A549 treated with RU486 at 1 μM for 4 hours (cell line): ENCODE results near the gene UXT. TPM values are rescaled to one million over a fixed set of nuclear protein-coding genes. Genes with fewer than 3 reads are reported as not detected.

Source experiments
- total RNA-seq: library from RNA; stranded (reverse); fragments of 200-300 nt; extraction: Qiagen RNA extraction; gene quantifications from 5 replicates; pipeline ENCODE4 v1.2.3, GENCODE V29; 2022; ENCODE audit warnings: low read depth

The UXT gene
- total RNA-seq, result 165 to 211 TPM (median 176 TPM) in 5 replicates

DNA sequence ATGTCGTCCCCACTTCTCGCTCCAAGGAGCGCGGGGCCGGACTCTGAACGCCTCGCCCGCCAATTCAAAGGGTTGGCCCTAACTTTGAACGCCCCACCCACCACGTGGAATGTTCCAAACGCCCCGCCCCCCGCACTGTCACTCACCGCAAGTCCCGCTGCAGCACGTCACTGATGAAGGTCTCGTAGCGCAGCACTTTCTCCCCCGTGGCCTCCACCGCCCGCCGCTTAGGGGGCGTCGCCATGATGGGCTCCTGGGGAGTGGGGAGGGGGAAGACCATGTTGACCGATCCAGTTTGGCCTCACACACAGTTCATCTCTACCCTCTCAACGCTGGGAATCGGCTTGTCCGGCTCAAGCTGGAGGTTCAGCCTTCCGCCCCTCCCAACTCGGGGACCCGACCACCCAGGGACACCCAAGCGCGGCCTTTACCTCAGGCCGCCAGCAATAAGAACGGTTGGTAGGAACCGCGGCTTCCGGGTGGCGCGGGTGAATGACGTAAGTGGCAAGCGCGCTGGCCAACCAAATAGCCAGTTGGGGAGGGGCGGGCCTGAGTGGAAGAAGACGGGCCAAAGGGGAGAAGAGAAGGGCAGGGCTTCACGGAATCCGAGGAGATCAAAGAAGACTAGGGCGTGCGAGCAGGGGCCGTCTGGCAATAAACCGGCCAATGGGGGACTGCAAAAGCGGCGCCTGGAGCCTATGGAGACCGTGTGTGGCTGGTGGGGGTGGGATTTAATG is at the start of gene UXT:
Gene UXT (minus strand): TSS at position 497 of the 737 bp plus-strand sequence. CDS start 253 bp downstream, at position 244.

GRCh38 chrX:47650164-47651042 is 8.6 kb downstream of the UXT start, which contains the start of gene ELK1:
Gene ELK1, minus strand, starts transcription at chrX:47650563. Its CDS starts 9,122 bp downstream, at chrX:47641441.

DNA sequence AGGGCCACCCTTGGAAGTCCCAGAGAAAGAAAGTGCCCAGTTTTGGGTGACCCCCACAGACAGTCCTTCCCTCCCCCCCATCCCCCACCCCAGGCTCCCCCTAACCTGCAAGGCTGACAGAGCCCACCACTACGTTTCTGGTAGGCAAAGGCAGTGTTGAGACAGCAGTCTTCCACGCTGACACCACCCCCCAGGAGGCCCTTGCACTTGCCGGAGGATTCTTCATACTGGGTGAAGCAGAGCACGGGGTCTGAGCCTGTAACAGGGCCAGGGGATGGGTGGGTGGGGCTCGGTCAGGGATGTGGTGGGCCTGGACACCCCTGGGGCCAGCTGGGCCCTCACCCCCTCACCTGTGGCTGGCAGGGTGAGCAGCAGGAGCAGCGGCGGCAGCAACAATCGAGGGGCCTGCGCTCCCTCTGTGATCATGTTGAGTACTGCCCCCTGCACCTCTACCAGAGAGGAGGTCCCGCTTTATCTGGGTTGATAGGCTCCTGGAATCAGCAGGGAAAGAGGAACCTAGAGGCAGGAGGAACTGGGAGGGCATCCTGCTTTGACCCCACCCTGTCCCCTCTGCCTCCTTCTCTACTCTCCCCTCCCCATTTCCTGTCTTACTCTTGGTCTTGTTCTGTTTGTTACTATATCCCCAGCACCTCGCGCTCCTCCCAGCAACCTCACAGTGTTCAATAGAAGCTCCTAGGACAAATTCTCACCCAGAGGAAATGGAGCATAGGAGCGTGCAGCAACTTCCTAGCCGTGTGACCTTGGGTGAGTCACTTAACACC is 29.4 kb downstream of the UXT start, which contains the start of gene CFP:
Gene CFP (minus strand): TSS at position 512 of the 782 bp plus-strand sequence. CDS start 86 bp downstream, at position 426.

DNA sequence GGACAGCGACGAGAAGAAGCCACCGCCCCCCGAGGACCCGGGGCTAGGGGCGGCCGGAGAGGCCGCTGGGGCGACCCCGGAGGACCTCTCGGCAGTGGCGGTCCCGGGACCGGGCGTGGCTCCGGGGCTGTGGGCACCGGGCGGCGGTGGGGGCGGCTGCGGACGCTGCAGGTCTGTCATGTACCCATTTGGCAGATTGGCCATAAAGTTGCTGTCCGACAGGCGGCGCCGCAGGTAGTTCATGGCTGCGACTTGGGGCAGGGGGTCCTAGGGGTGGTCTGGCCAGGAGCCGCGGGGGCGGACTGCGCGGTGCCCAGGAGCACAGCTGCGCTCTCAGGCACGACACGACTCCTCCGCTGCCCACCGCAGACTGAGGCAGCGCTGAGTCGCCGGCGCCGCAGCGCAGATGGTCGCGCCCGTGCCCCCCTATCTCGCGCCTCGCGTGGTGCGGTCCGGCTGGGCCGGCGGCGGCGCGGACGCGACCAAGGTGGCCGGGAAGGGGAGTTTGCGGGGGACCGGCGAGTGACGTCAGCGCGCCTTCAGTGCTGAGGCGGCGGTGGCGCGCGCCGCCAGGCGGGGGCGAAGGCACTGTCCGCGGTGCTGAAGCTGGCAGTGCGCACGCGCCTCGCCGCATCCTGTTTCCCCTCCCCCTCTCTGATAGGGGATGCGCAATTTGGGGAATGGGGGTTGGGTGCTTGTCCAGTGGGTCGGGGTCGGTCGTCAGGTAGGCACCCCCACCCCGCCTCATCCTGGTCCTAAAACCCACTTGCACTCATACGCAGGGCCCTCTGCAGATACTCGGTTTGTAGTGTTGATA is 39.3 kb downstream of the UXT start, which contains the start of gene SYN1:
Gene SYN1 (minus strand): TSS at position 372 of the 817 bp plus-strand sequence. CDS start 129 bp downstream, at position 243.

Other genes starting within 250 kb of the UXT start
- 3.5 to 4.7 TPM (median 3.7 TPM) in 5 replicates for gene ZNF41, start 176.0 kb downstream of the UXT start, total RNA-seq
- 43.1 to 63.6 TPM (median 56.2 TPM) in 5 replicates for gene ARAF, start 98.0 kb downstream of the UXT start, total RNA-seq
- 237 to 302 TPM (median 269 TPM) in 5 replicates for gene TIMP1, start 76.7 kb downstream of the UXT start, total RNA-seq
- gene SYN1, start 39.3 kb downstream of the UXT start, total RNA-seq, result 0.11 to 0.31 TPM (median 0.21 TPM) in 5 replicates
- gene CFP, start 29.2 kb downstream of the UXT start, total RNA-seq, result 0.35 to 0.88 TPM (median 0.58 TPM) in 5 replicates
- 31.0 to 37.7 TPM (median 37.0 TPM) in 5 replicates for gene ELK1, start 8.6 kb downstream of the UXT start, total RNA-seq
- 4.3 to 8.1 TPM (median 6.0 TPM) in 5 replicates for gene ZNF81, start 177.7 kb upstream of the UXT start, total RNA-seq